Upper lobe of left lung (tissue), 4 donors: ENCODE measurements around the gene SATB2.

Source experiments
- CTCF ChIP-seq, 6 experiments: fragments of 450-650 bp in 4 of 6; fragments of 200-600 bp in 2 of 6; sonication (generic) in 2 of 6; IDR thresholded peaks; one replicate each; pipeline ENCODE4 v1.5.1; 2016 to 2019; ENCODE audit warnings: antibody characterized with exemption in 6 of 6
- POLR2AphosphoS5 ChIP-seq, 2 donors: sonication (generic); formaldehyde crosslinking; IDR thresholded peaks; one replicate each; pipeline ENCODE4 v1.5.1; 2017; ENCODE audit warnings: antibody characterized with exemption in 2 of 2

DNA sequence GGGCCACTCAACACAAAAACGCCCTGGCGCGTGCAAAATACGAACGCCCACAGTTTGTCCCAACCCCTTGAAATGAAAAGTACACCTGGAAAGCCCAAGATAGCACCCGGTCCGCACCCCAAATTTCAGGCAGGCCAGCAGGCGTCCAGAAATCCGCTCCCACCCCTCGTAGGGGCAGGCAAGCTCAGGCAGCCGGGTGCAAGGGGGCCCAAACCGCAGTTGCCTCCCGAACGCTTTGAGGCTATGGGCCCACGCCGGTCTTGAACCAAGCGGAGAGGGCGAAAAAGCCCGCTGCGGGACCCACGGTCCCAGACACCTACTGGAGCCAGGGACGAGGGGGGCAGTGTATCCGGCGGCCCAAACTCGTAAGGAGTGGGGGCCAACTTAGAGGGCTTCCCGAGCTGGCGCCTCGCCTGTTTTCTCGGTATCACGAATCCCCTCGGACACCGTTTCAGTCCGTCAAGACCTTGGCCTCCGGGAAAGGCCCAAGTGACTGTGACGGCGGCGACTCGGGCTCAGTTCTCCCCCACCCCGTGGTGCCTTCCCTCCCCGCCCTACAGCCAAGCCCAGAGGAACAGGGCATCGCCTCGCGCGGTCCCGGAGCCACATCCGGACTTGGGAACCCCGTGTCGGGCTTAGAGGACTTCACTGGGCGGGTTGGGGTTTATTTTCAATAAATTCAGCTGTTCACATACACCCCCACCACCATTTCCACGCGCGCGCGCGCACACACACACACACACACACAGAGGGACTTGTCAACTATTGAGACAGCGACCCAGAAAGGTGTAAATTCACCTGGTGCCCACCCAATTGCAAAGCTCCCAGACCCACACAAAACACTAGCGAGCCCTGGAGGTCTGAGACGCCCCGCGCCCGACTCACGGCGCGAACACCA is 6.2 kb upstream of the SATB2 start:
- TF ChIP-seq CTCF (IDR thresholded peaks at IDR 0.05) (no peak), POLR2AphosphoS5 (IDR thresholded peaks at IDR 0.05) (no peak)
